HEK293 (cell line): ENCODE results near the gene NOL9.

Experiments used
- CTCF ChIA-PET: fragments of 350-600 bp; formaldehyde crosslinking; extraction: SDS; loops from one replicate; lab custom pipeline; 2021; ENCODE audit warnings: antibody characterized with exemption; lab: Yijun Ruan, JAX
- POLR2A ChIA-PET: fragments of 300-600 bp; formaldehyde crosslinking; extraction: SDS; loops from one replicate; lab custom pipeline; 2020; ENCODE audit warnings: antibody characterized with exemption, inconsistent platforms; lab: Yijun Ruan, JAX
- H3K27ac ChIP-seq: fragments of 200-500 bp; sonication (Bioruptor generic); 2 replicates; pipeline ENCODE4 v1.5.1; 2014; ENCODE audit warnings: low read depth, low read length, control low read depth, inconsistent platforms; ENCODE audit errors: extremely low read depth
- H3K36me3 ChIP-seq, 2 experiments: fragments of 200-500 bp in 1 of 2; sonication (Bioruptor generic) in 1 of 2; 1 replicate in 1 of 2; 2 replicates in 1 of 2; pipeline ENCODE4 v1.5.1; 2014 to 2017; ENCODE audit warnings: inconsistent platforms in 2 of 2, low read length in 2 of 2; ENCODE audit not compliant: control insufficient read depth in 2 of 2, insufficient read depth in 1 of 2
- H3K4me1 ChIP-seq: fragments of 200-500 bp; sonication (Bioruptor generic); 2 replicates; pipeline ENCODE4 v1.5.1; 2014; ENCODE audit warnings: mild to moderate bottlenecking, low read length, inconsistent platforms; ENCODE audit not compliant: control insufficient read depth, insufficient read depth
- H3K4me3 ChIP-seq: 2 replicates; pipeline ENCODE4 v1.5.1; 2011; ENCODE audit warnings: low read depth, mild to moderate bottlenecking, control low read depth, low read length, moderate library complexity
- H3K9me3 ChIP-seq: fragments of 200-500 bp; sonication (Bioruptor generic); 2 replicates; pipeline ENCODE4 v1.5.1; 2014; ENCODE audit warnings: low read depth, low read length, inconsistent platforms; ENCODE audit not compliant: control insufficient read depth, insufficient read depth
- GLIS2 ChIP-seq: fragments of 450-650 bp; formaldehyde crosslinking; IDR thresholded peaks from 2 replicates; pipeline ENCODE4 v1.5.1; 2016; ENCODE audit warnings: missing biosample characterization, missing genetic modification characterization
- MEIS1 ChIP-seq: sonication (generic); formaldehyde crosslinking; IDR thresholded peaks from 2 replicates; pipeline ENCODE4 v1.8.1; 2022; ENCODE audit warnings: missing genetic modification reagents, mild to moderate bottlenecking, borderline replicate concordance
- OSR2 ChIP-seq: fragments of 450-650 bp; formaldehyde crosslinking; IDR thresholded peaks from 2 replicates; pipeline ENCODE4 v1.5.1; 2016; ENCODE audit warnings: missing biosample characterization, missing genetic modification characterization
- PBX3 ChIP-seq: sonication (generic); formaldehyde crosslinking; IDR thresholded peaks from 2 replicates; pipeline ENCODE4 v1.8.1; 2022; ENCODE audit warnings: mild to moderate bottlenecking, moderate library complexity, missing genetic modification reagents
- PRDM6 ChIP-seq: fragments of 450-650 bp; formaldehyde crosslinking; IDR thresholded peaks from 2 replicates; pipeline ENCODE4 v1.5.1; 2017; ENCODE audit warnings: missing biosample characterization, missing genetic modification characterization
- REPIN1 ChIP-seq: fragments of 450-650 bp; formaldehyde crosslinking; IDR thresholded peaks from 2 replicates; pipeline ENCODE4 v1.5.1; 2017; ENCODE audit warnings: missing biosample characterization, missing genetic modification characterization, low read depth
- YY1 ChIP-seq: fragments of 450-650 bp; formaldehyde crosslinking; IDR thresholded peaks from 2 replicates; pipeline ENCODE4 v1.5.1; 2018; ENCODE audit warnings: missing biosample characterization, missing genetic modification characterization
- YY2 ChIP-seq: fragments of 450-650 bp; formaldehyde crosslinking; IDR thresholded peaks from 2 replicates; pipeline ENCODE4 v1.5.1; 2016; ENCODE audit warnings: missing biosample characterization, missing genetic modification characterization
- ZBTB20 ChIP-seq: fragments of 450-650 bp; formaldehyde crosslinking; IDR thresholded peaks from 2 replicates; pipeline ENCODE4 v1.5.1; 2016; ENCODE audit warnings: missing biosample characterization, missing genetic modification characterization
- ZBTB26 ChIP-seq: fragments of 450-650 bp; formaldehyde crosslinking; optimal IDR thresholded peaks from 2 replicates; pipeline ENCODE3; 2016; ENCODE audit warnings: missing biosample characterization, mild to moderate bottlenecking, missing genetic modification characterization
- ZFP37 ChIP-seq: fragments of 450-650 bp; formaldehyde crosslinking; IDR thresholded peaks from 2 replicates; pipeline ENCODE4 v1.5.1; 2016; ENCODE audit warnings: missing biosample characterization, missing genetic modification characterization
- ZFP41 ChIP-seq: fragments of 450-650 bp; formaldehyde crosslinking; IDR thresholded peaks from 2 replicates; pipeline ENCODE4 v1.5.1; 2016; ENCODE audit warnings: missing biosample characterization, missing genetic modification characterization, borderline replicate concordance
- ZNF157 ChIP-seq: fragments of 450-650 bp; formaldehyde crosslinking; IDR thresholded peaks from 2 replicates; pipeline ENCODE4 v1.5.1; 2016; ENCODE audit warnings: missing biosample characterization, missing genetic modification characterization
- ZNF202 ChIP-seq: fragments of 450-650 bp; formaldehyde crosslinking; IDR thresholded peaks from 2 replicates; pipeline ENCODE4 v1.5.1; 2016; ENCODE audit warnings: missing biosample characterization, missing genetic modification characterization, borderline replicate concordance
- ZNF214 ChIP-seq: fragments of 450-650 bp; formaldehyde crosslinking; IDR thresholded peaks from 2 replicates; pipeline ENCODE4 v1.5.1; 2017; ENCODE audit warnings: missing biosample characterization, mild to moderate bottlenecking, missing genetic modification characterization, borderline replicate concordance
- ZNF24 ChIP-seq: fragments of 450-650 bp; formaldehyde crosslinking; IDR thresholded peaks from 2 replicates; pipeline ENCODE4 v1.5.1; 2016; ENCODE audit warnings: missing biosample characterization, missing genetic modification characterization
- ZNF302 ChIP-seq: fragments of 450-650 bp; formaldehyde crosslinking; IDR thresholded peaks from 2 replicates; pipeline ENCODE4 v1.5.1; 2016; ENCODE audit warnings: missing biosample characterization, missing genetic modification characterization, low read depth
- ZNF311 ChIP-seq: fragments of 450-650 bp; formaldehyde crosslinking; IDR thresholded peaks from 2 replicates; pipeline ENCODE4 v1.5.1; 2017; ENCODE audit warnings: missing biosample characterization, missing genetic modification characterization, borderline replicate concordance
- ZNF37A ChIP-seq: fragments of 450-650 bp; IDR thresholded peaks from 2 replicates; pipeline ENCODE4 v1.5.1; 2018; ENCODE audit warnings: missing biosample characterization, missing genetic modification characterization
- ZNF391 ChIP-seq: fragments of 450-650 bp; formaldehyde crosslinking; IDR thresholded peaks from 2 replicates; pipeline ENCODE4 v1.5.1; 2016; ENCODE audit warnings: low read depth, missing biosample characterization, missing genetic modification characterization, borderline replicate concordance
- ZNF394 ChIP-seq: fragments of 450-650 bp; formaldehyde crosslinking; IDR thresholded peaks from 2 replicates; pipeline ENCODE4 v1.5.1; 2016; ENCODE audit warnings: missing biosample characterization, missing genetic modification characterization, mild to moderate bottlenecking, moderate library complexity, borderline replicate concordance
- ZNF488 ChIP-seq: fragments of 450-650 bp; formaldehyde crosslinking; IDR thresholded peaks from 2 replicates; pipeline ENCODE4 v1.5.1; 2016; ENCODE audit warnings: missing biosample characterization, missing genetic modification characterization
- ZNF544 ChIP-seq: fragments of 450-650 bp; formaldehyde crosslinking; IDR thresholded peaks from 2 replicates; pipeline ENCODE4 v1.5.0; 2017; ENCODE audit warnings: missing biosample characterization, missing genetic modification characterization
- ZNF549 ChIP-seq: fragments of 450-650 bp; IDR thresholded peaks from 2 replicates; pipeline ENCODE4 v1.5.1; 2018; ENCODE audit warnings: missing biosample characterization, missing genetic modification characterization, mild to moderate bottlenecking, inconsistent platforms, moderate library complexity
- ZNF600 ChIP-seq: fragments of 450-650 bp; formaldehyde crosslinking; IDR thresholded peaks from 2 replicates; pipeline ENCODE4 v1.5.1; 2016; ENCODE audit warnings: missing biosample characterization, missing genetic modification characterization
- ZNF629 ChIP-seq: fragments of 450-650 bp; formaldehyde crosslinking; IDR thresholded peaks from 2 replicates; pipeline ENCODE4 v1.5.1; 2017; ENCODE audit warnings: missing biosample characterization, missing genetic modification characterization
- ZNF677 ChIP-seq: fragments of 450-650 bp; IDR thresholded peaks from 2 replicates; pipeline ENCODE4 v1.5.0; 2018; ENCODE audit warnings: missing biosample characterization, mild to moderate bottlenecking, missing genetic modification characterization, moderate library complexity
- ZNF707 ChIP-seq: fragments of 450-650 bp; formaldehyde crosslinking; IDR thresholded peaks from 2 replicates; pipeline ENCODE4 v1.5.1; 2016; ENCODE audit warnings: missing biosample characterization, missing genetic modification characterization
- ZNF768 ChIP-seq: fragments of 450-650 bp; formaldehyde crosslinking; IDR thresholded peaks from 2 replicates; pipeline ENCODE4 v1.5.1; 2018; ENCODE audit warnings: missing biosample characterization, mild to moderate bottlenecking, missing genetic modification characterization
- ZNF785 ChIP-seq: fragments of 450-650 bp; formaldehyde crosslinking; IDR thresholded peaks from 2 replicates; pipeline ENCODE4 v1.5.1; 2016; ENCODE audit warnings: missing biosample characterization, missing genetic modification characterization
- ZNF791 ChIP-seq: fragments of 450-650 bp; formaldehyde crosslinking; IDR thresholded peaks from 2 replicates; pipeline ENCODE4 v1.5.1; 2016; ENCODE audit warnings: missing biosample characterization, missing genetic modification characterization
- ZSCAN16 ChIP-seq: fragments of 450-650 bp; formaldehyde crosslinking; IDR thresholded peaks from 2 replicates; pipeline ENCODE4 v1.5.1; 2016; ENCODE audit warnings: missing biosample characterization, missing genetic modification characterization

Gene NOL9

GRCh38 chr1:6580119-6580592 is 25.8 kb upstream of the NOL9 start (continued):
- TF ChIP-seq ZNF391 (tag by site-specific recombination) (0 out of 2 replicates have a peak, but pooled peaks have one; percentile 23), ZNF544 (tag by site-specific recombination) (no peak), ZSCAN16 (no peak), ZNF549 (no peak), ZFP37 (tag by site-specific recombination) (no peak), ZNF791 (tag by site-specific recombination) (no peak), ZNF24 (tag by site-specific recombination) (no peak), PBX3 (CRISPR knock-in tag) (no peak), ZNF707 (tag by site-specific recombination) (no peak), ZNF394 (tag by site-specific recombination) (no peak), ZNF202 (no peak), ZBTB20 (tag by site-specific recombination) (peak; percentile 14; the same call in 1 of the 2 replicates), ZNF488 (no peak), YY2 (tag by site-specific recombination) (no peak), ZNF629 (tag by site-specific recombination) (no peak; the same call in 1 of the 2 replicates), ZNF157 (tag by site-specific recombination) (no peak), ZBTB26 (tag by site-specific recombination) (peak; percentile 48), OSR2 (tag by site-specific recombination) (no peak), ZNF37A (tag by site-specific recombination) (no peak), ZNF785 (tag by site-specific recombination) (no peak), ZNF311 (tag by site-specific recombination) (no peak), ZNF214 (tag by site-specific recombination) (no peak), MEIS1 (CRISPR knock-in tag) (no peak)

- Histone ChIP-seq H3K9me3 (no peaks in the 10 kb centered on the region), H3K36me3 (peaks cover 0 to 25% of the 10 kb centered on the region in 2 experiments; a peak in 1 of 3 replicates), H3K27ac (peak within 1 kb of the TSS; percentile 38; the same call in 1 of the 2 replicates), H3K4me1 (peaks cover 9% of the 10 kb centered on the region), H3K4me3 (peak within 1 kb of the TSS; percentile 96)
- CTCF ChIA-PET, result interaction anchor here (0.6 to 1.7 kb wide), 7 partner anchors 8 to 263 kb away, joined by 3 to 10 read pairs (median 5); partner anchors contain the start of genes NOL9 and TAS1R1
- POLR2A ChIA-PET, result interaction anchor here (0.6 to 2.7 kb wide), 16 partner anchors 8 to 68 kb away, joined by 3 to 25 read pairs (median 6); partner anchors contain the start of genes KLHL21, NOL9, PHF13 and TAS1R1
- TF ChIP-seq ZNF302 (tag by site-specific recombination) (no peak), ZNF600 (peak; percentile 87), ZFP41 (tag by site-specific recombination) (no peak), ZNF677 (tag by site-specific recombination) (no peak), YY1 (tag by site-specific recombination) (no peak), GLIS2 (tag by site-specific recombination) (no peak; the same call in 1 of the 2 replicates), PRDM6 (tag by site-specific recombination) (no peak), ZNF768 (no peak), REPIN1 (tag by site-specific recombination) (no peak)
Observed at GRCh38 chr1:6579374-6580118, 25.2 kb upstream of the NOL9 start, which contains the start of gene ZBTB48. Gene ZBTB48, plus strand, starts transcription at chr1:6579994. Its CDS starts 616 bp downstream, at chr1:6580610.
